Stomach (tissue), 9 donors: ENCODE measurements around the gene NOXO1. TPM values are rescaled to one million over a fixed set of nuclear protein-coding genes. Genes with fewer than 3 reads are reported as not detected.

Experiments
- DNase-seq, 2 donors: peaks; one replicate each; pipeline versions ENCODE4 v3.0.0 to v3.0.0-alpha.2; 2013 to 2019
- H3K27ac ChIP-seq, 5 donors: fragments of 200-600 bp in 4 of 5; sonication (generic) in 4 of 5; one replicate each; pipeline ENCODE4 v1.5.1; 2013 to 2019; ENCODE audit warnings: mild to moderate bottlenecking in 1 of 5, moderate library complexity in 1 of 5
- H3K27me3 ChIP-seq, 3 donors: fragments of 200-600 bp; sonication (generic); one replicate each; pipeline ENCODE4 v1.5.1; 2017 to 2019; ENCODE audit warnings: mixed run types in 1 of 3
- H3K36me3 ChIP-seq, 4 donors: fragments of 200-600 bp; sonication (generic); 1 replicate in 3 of 4; 2 replicates in 1 of 4; pipeline ENCODE4 v1.5.1; 2016 to 2019
- H3K4me1 ChIP-seq, 4 donors: fragments of 200-600 bp; sonication (generic); one replicate each; pipeline ENCODE4 v1.5.1; 2016 to 2019
- H3K4me3 ChIP-seq, 4 donors: fragments of 200-600 bp; sonication (generic) in 3 of 4; one replicate each; pipeline ENCODE4 v1.5.1; 2016 to 2019; ENCODE audit warnings: mild to moderate bottlenecking in 1 of 4
- H3K9me3 ChIP-seq, 4 donors: fragments of 200-600 bp; sonication (generic); one replicate each; pipeline ENCODE4 v1.5.1; 2016 to 2019
- CTCF ChIP-seq, 7 experiments: fragments of 450-650 bp in 4 of 7; fragments of 200-600 bp in 3 of 7; sonication (generic) in 3 of 7; IDR thresholded peaks; one replicate each; pipeline ENCODE4 v1.5.1; 2016 to 2019; ENCODE audit warnings: antibody characterized with exemption in 7 of 7, control low read depth in 2 of 7, mild to moderate bottlenecking in 1 of 7
- EP300 ChIP-seq: sonication (generic); formaldehyde crosslinking; IDR thresholded peaks from one replicate; pipeline ENCODE4 v1.6.1; 2017; ENCODE audit warnings: antibody characterized with exemption
- POLR2A ChIP-seq, 4 donors: fragments of 450-650 bp; IDR thresholded peaks; one replicate each; pipeline ENCODE4 v1.6.1; 2016; ENCODE audit warnings: antibody characterized with exemption in 4 of 4, control low read depth in 2 of 4, mild to moderate bottlenecking in 1 of 4, moderate library complexity in 1 of 4
- POLR2AphosphoS5 ChIP-seq, 3 donors: sonication (generic); formaldehyde crosslinking; IDR thresholded peaks; one replicate each; pipeline ENCODE4 v1.6.1; 2016; ENCODE audit warnings: antibody characterized with exemption in 3 of 3
- WGBS, 5 donors: extraction: QIAGEN DNeasy Blood & Tissue Kit in 3 of 5; methylation state at CpG; one replicate each; pipeline versions ENCODE4 v1.1.5 to v1.1.7; 2013 to 2018; 5-methylcytosine and 5-hydroxymethylcytosine counted together
- intact Hi-C: fragments of 100-400 bp; cut with DNase I; formaldehyde crosslinking; loops from one replicate; pipeline ENCODE4 v1.15.1; 2023; ENCODE audit warnings: low total_unique reads
- polyA plus RNA-seq, 3 donors: library from polyadenylated mRNA; stranded (reverse); fragments of 200-250 nt; gene quantifications; one replicate each; pipeline ENCODE4 v1.2.3, GENCODE V29; 2013
- total RNA-seq, 5 donors: library from RNA; depleted of rRNA; stranded (reverse); fragments of >200 nt; gene quantifications; one replicate each; pipeline versions ENCODE4 v1.1.0 to v1.2.3, GENCODE V29; 2014 to 2016
- donor health status: healthy with polysubstance abuse.
- donor health status: Bipolar disorder and iron deficiency.
- donor health status: healthy.

The NOXO1 gene
- total and polyA plus RNA-seq, 8 donors, result 1.2 to 58.2 (median 3.0) TPM; not detected in 4

- peak within 1 kb of the TSS in 3 of 5 donors; percentile 23 to 71 (median 44) for H3K27ac ChIP-seq
- DNase-seq, result no peak
- H3K4me3 ChIP-seq, result peak within 1 kb of the TSS; percentile 19 to 38 (median 32)
- H3K27me3 ChIP-seq, result peaks cover 7 to 53% (median 35%) of the 10 kb centered on the region in 3 donors
- TF ChIP-seq POLR2AphosphoS5 (IDR thresholded peaks at IDR 0.05) (no peak), EP300 (no peak), CTCF (IDR thresholded peaks at IDR 0.05) (no peak), POLR2A (IDR thresholded peaks at IDR 0.05) (no peak)
- intact Hi-C loops, result no loop called here
- WGBS, 5 donors, result 2 to 13% (median 4%) methylated on average over 20 to 67 of the region's 67 CpGs
- H3K4me1 ChIP-seq, result peaks cover 37 to 60% (median 58%) of the 10 kb centered on the region in 4 donors
- peaks cover 14 to 23% (median 21%) of the 10 kb centered on the region in 4 donors for H3K36me3 ChIP-seq
- no peaks in the 10 kb centered on the region for H3K9me3 ChIP-seq
Measured at GRCh38 chr16:1989209-1990100, 8.2 kb upstream of the NOXO1 start, which contains the start of gene SYNGR3. Gene SYNGR3, plus strand, starts transcription at chr16:1989970. Its CDS starts 133 bp downstream, at chr16:1990103.

GRCh38 chr16:1987198-1987597 lies 5.9 kb upstream of the NOXO1 start:
- Histone ChIP-seq H3K4me1 (peaks cover 41 to 67% (median 66%) of the 10 kb centered on the region in 4 donors), H3K4me3 (no peak overlapping the region), H3K27me3 (peaks cover 7 to 56% (median 35%) of the 10 kb centered on the region in 3 donors), H3K9me3 (no peaks in the 10 kb centered on the region), H3K27ac (no peak overlapping the region), H3K36me3 (peaks cover 14 to 23% (median 21%) of the 10 kb centered on the region in 4 donors)
- intact Hi-C loops, result no loop called here
- 91 to 96% (median 94%) methylated on average over 10 of the region's 10 CpGs for WGBS, 5 donors
- DNase-seq, result no peak
- TF ChIP-seq EP300 (no peak), POLR2A (IDR thresholded peaks at IDR 0.05) (no peak), POLR2AphosphoS5 (IDR thresholded peaks at IDR 0.05) (no peak), CTCF (IDR thresholded peaks at IDR 0.05) (no peak)

- Histone ChIP-seq H3K27me3 (peaks cover 7 to 56% (median 36%) of the 10 kb centered on the region in 3 donors), H3K27ac (no peak overlapping the region), H3K4me1 (peaks cover 30 to 67% (median 63%) of the 10 kb centered on the region in 4 donors), H3K36me3 (peaks cover 14 to 23% (median 21%) of the 10 kb centered on the region in 4 donors), H3K4me3 (peak overlapping the region in 1 of 4 donors; percentile 83), H3K9me3 (no peaks in the 10 kb centered on the region)
- no peak for DNase-seq
- intact Hi-C loops, result no loop called here
- TF ChIP-seq CTCF (IDR thresholded peaks at IDR 0.05), result no peak
- no peak for TF ChIP-seq EP300
- TF ChIP-seq POLR2A (IDR thresholded peaks at IDR 0.05), result no peak
- no peak for TF ChIP-seq POLR2AphosphoS5 (IDR thresholded peaks at IDR 0.05)
- 87 to 94% (median 89%) methylated on average over 4 to 14 of the region's 14 CpGs for WGBS, 5 donors
Measured at GRCh38 chr16:1985466-1986150, 4.3 kb upstream of the NOXO1 start.
